Karpas-422 (cell line): ENCODE results near the gene GPR179. TPM values are rescaled to one million over a fixed set of nuclear protein-coding genes. Genes with fewer than 3 reads are reported as not detected.

Experiments used
- DNase-seq: peaks from one replicate; pipeline ENCODE4 v3.0.0-alpha.2; 2015
- H2AFZ ChIP-seq: fragments of 200-600 bp; sonication (generic); 2 replicates; pipeline ENCODE4 v1.6.1; 2014; ENCODE audit warnings: antibody characterized with exemption, low read length, mixed read lengths
- H3K27ac ChIP-seq: fragments of 200-600 bp; sonication (generic); 2 replicates; pipeline ENCODE4 v1.5.1; 2014; ENCODE audit warnings: mild to moderate bottlenecking, low read length, moderate library complexity
- H3K27me3 ChIP-seq: fragments of 200-600 bp; sonication (generic); 2 replicates; pipeline ENCODE4 v1.6.1; 2014; ENCODE audit warnings: low read length, mixed read lengths
- H3K36me3 ChIP-seq: fragments of 200-600 bp; sonication (generic); 2 replicates; pipeline ENCODE4 v1.6.1; 2014; ENCODE audit warnings: low read length, mixed read lengths; ENCODE audit not compliant: insufficient read depth
- H3K4me1 ChIP-seq: fragments of 200-600 bp; sonication (generic); 2 replicates; pipeline ENCODE4 v1.6.1; 2014; ENCODE audit warnings: mild to moderate bottlenecking, low read length, mixed read lengths
- H3K4me2 ChIP-seq: fragments of 200-600 bp; sonication (generic); 2 replicates; pipeline ENCODE4 v1.6.1; 2014; ENCODE audit warnings: low read length, low read depth, mild to moderate bottlenecking; ENCODE audit not compliant: poor library complexity, severe bottlenecking
- H3K4me3 ChIP-seq: fragments of 200-600 bp; sonication (generic); 2 replicates; pipeline ENCODE4 v1.5.1; 2014; ENCODE audit warnings: mild to moderate bottlenecking, antibody characterized with exemption, low read length, mixed read lengths
- H3K79me2 ChIP-seq: fragments of 200-600 bp; sonication (generic); 2 replicates; pipeline ENCODE4 v1.6.1; 2014; ENCODE audit warnings: mild to moderate bottlenecking, low read length, mixed read lengths
- H3K9ac ChIP-seq: fragments of 200-600 bp; sonication (generic); 2 replicates; pipeline ENCODE4 v1.6.0; 2014; ENCODE audit warnings: low read length
- H3K9me2 ChIP-seq: fragments of 200-600 bp; sonication (generic), shearing (Covaris generic); replicated peaks from 2 replicates; pipeline ENCODE4 v1.6.0; 2014; ENCODE audit warnings: mild to moderate bottlenecking, low read length, moderate library complexity; ENCODE audit not compliant: insufficient read depth
- H3K9me3 ChIP-seq: fragments of 300-700, 200-600 bp; sonication (generic); 2 replicates; pipeline ENCODE4 v1.6.1; 2014; ENCODE audit warnings: low read length, mixed read lengths
- H4K20me1 ChIP-seq: fragments of 200-600 bp; sonication (generic); 2 replicates; pipeline ENCODE4 v1.6.1; 2014; ENCODE audit warnings: mild to moderate bottlenecking, antibody characterized with exemption, low read length, low read depth; ENCODE audit not compliant: insufficient read depth
- total RNA-seq: library from RNA; depleted of rRNA; stranded (reverse); fragments of >200 nt; shearing (Covaris generic); gene quantifications from 2 replicates; pipeline ENCODE4 v1.2.3, GENCODE V29; 2014; ENCODE audit warnings: low replicate concordance

Gene GPR179
- total RNA-seq, 1 experiment from 2014 or later, result 0.04 TPM

- Histone ChIP-seq H4K20me1 (no peaks in the 10 kb centered on the region), H3K4me1 (no peaks in the 10 kb centered on the region), H3K4me3 (no peak overlapping the region), H3K79me2 (no peaks in the 10 kb centered on the region), H3K27ac (no peak overlapping the region), H3K4me2 (no peak overlapping the region), H3K36me3 (no peaks in the 10 kb centered on the region), H3K27me3 (no peaks in the 10 kb centered on the region), H3K9me2 (no peaks in the 10 kb centered on the region), H3K9me3 (no peaks in the 10 kb centered on the region), H3K9ac (no peak overlapping the region), H2AFZ (no peak overlapping the region)
- no peak for DNase-seq
Observed at GRCh38 chr17:38338535-38338934, 5.2 kb downstream of the GPR179 start.

DNA sequence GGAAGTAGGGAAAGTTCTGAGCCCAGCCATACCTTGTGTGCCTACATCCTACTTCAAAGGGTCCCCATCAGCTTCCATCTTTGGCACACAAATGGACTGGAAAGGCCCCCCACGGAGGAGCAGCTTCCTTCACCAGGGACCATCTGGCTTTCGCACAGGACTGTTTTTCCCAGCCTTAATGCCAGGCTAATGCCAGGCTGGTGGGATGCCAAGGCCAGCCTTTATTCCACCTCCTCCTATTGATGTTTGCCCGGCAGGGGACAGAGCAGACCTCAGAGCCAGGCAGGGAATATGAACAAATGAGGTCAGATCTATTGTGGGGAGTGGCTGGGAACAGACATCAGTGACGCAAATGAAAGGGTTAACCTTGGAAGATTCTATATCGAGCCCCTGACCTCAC lies 5.7 kb downstream of the GPR179 start:
- no peak for DNase-seq
- no peaks in the 10 kb centered on the region for H3K9me3 ChIP-seq
- H3K4me1 ChIP-seq, result no peaks in the 10 kb centered on the region

DNA sequence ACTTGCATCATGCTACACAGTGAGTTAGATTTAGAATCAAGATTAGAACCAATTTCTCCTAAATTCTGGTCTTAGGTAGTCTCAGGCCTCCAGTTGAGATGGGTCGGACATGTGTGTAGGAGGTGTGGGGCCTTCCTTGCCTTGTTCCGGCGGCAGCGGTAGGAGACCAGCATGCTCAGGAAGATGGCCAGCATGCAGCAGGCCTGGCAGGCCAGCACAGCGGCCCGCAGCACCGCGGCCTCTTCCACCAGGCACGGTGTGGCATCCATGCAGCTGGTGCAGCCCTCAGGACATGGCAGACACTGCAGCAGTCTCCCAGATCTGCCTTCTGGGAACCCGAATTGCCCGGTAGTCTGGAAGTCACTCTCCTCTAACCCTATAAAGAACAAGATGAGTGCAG lies 6.9 kb downstream of the GPR179 start:
- no peaks in the 10 kb centered on the region for H3K4me1 ChIP-seq
- H3K4me3 ChIP-seq, result no peak overlapping the region
- H3K4me2 ChIP-seq, result no peak overlapping the region
- no peak for DNase-seq
- no peaks in the 10 kb centered on the region for H3K9me2 ChIP-seq
- H3K79me2 ChIP-seq, result no peaks in the 10 kb centered on the region
- no peak overlapping the region for H2AFZ ChIP-seq
- H3K27ac ChIP-seq, result no peak overlapping the region
- H3K9ac ChIP-seq, result no peak overlapping the region
- no peaks in the 10 kb centered on the region for H3K9me3 ChIP-seq
- no peaks in the 10 kb centered on the region for H3K36me3 ChIP-seq
- no peaks in the 10 kb centered on the region for H3K27me3 ChIP-seq
- H4K20me1 ChIP-seq, result no peaks in the 10 kb centered on the region

More for the DNA sequence above, 5.7 kb downstream of the GPR179 start:
- Histone ChIP-seq H3K9ac (no peak overlapping the region), H3K4me2 (no peak overlapping the region), H3K4me3 (no peak overlapping the region), H3K27me3 (no peaks in the 10 kb centered on the region), H3K36me3 (no peaks in the 10 kb centered on the region), H2AFZ (no peak overlapping the region), H3K79me2 (no peaks in the 10 kb centered on the region), H4K20me1 (no peaks in the 10 kb centered on the region), H3K27ac (no peak overlapping the region), H3K9me2 (no peaks in the 10 kb centered on the region)

DNA sequence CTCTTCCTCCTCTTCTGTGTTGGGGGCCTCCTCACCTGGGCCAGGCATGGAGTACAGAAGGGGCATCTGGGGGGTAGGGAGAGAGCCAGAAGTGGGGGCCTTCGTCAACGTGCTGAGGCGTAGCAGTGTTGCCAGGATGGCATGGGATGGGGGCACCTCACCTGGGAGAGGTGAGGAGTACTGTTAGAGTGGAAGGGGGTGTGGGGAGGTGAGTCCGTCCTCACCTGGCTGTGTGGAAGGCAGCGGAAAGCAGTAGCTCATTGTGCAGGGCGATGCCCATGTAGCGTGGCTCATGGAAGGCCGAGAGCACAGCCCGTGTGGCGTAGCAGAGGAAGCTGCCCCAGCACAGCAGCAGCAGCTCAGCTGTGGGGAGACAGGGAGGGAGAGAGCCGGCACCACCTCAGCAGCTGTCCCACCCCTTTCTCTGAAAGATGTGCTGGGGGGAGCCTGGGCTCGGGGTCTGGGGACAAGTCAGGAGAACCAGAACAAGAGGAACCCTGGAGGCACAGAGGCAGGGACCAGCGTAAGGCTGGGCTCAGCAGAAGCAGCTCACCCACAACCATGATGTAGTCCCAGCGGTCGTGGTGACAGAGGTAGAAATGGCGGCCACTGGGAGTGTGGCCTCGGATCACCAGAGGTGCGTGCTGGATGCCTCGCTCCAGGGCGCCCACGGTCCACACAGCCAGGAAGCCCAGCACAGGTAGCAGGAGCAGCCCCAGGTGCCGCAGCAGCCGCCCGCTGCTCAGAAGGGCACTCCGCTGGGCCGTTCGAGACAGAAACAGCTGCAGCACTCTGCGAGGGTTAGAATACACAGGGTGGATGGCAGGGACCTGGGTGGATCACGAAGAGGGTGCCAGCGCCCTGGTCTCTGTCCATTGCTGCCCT lies 9.0 kb downstream of the GPR179 start:
- Histone ChIP-seq H3K36me3 (no peaks in the 10 kb centered on the region), H4K20me1 (no peaks in the 10 kb centered on the region), H3K27ac (no peak overlapping the region), H2AFZ (no peak overlapping the region), H3K4me2 (no peak overlapping the region), H3K4me3 (no peak overlapping the region), H3K79me2 (no peaks in the 10 kb centered on the region), H3K4me1 (no peaks in the 10 kb centered on the region), H3K9ac (no peak overlapping the region), H3K27me3 (no peaks in the 10 kb centered on the region), H3K9me3 (no peaks in the 10 kb centered on the region), H3K9me2 (no peaks in the 10 kb centered on the region)
- no peak for DNase-seq

- no peaks in the 10 kb centered on the region for H4K20me1 ChIP-seq
- no peaks in the 10 kb centered on the region for H3K9me3 ChIP-seq
- no peaks in the 10 kb centered on the region for H3K79me2 ChIP-seq
- no peak overlapping the region for H3K27ac ChIP-seq
- no peak overlapping the region for H3K4me3 ChIP-seq
- H3K4me1 ChIP-seq, result no peaks in the 10 kb centered on the region
- no peak overlapping the region for H2AFZ ChIP-seq
- no peak overlapping the region for H3K4me2 ChIP-seq
- H3K9ac ChIP-seq, result no peak overlapping the region
- DNase-seq, result peak; percentile 87
- no peaks in the 10 kb centered on the region for H3K9me2 ChIP-seq
- H3K27me3 ChIP-seq, result no peaks in the 10 kb centered on the region
- H3K36me3 ChIP-seq, result no peaks in the 10 kb centered on the region
Observed at GRCh38 chr17:38333635-38334295, 10.0 kb downstream of the GPR179 start.

- no peaks in the 10 kb centered on the region for H3K9me3 ChIP-seq
- H2AFZ ChIP-seq, result no peak overlapping the region
- H3K27me3 ChIP-seq, result no peaks in the 10 kb centered on the region
- no peak overlapping the region for H3K27ac ChIP-seq
- no peaks in the 10 kb centered on the region for H3K4me1 ChIP-seq
- no peak overlapping the region for H3K4me3 ChIP-seq
- H3K9me2 ChIP-seq, result no peaks in the 10 kb centered on the region
- H3K9ac ChIP-seq, result no peak overlapping the region
- H3K79me2 ChIP-seq, result no peaks in the 10 kb centered on the region
- H3K36me3 ChIP-seq, result no peaks in the 10 kb centered on the region
- no peak for DNase-seq
- H3K4me2 ChIP-seq, result no peak overlapping the region
- no peaks in the 10 kb centered on the region for H4K20me1 ChIP-seq
Observed at GRCh38 chr17:38332735-38333134, 11.0 kb downstream of the GPR179 start.

DNA sequence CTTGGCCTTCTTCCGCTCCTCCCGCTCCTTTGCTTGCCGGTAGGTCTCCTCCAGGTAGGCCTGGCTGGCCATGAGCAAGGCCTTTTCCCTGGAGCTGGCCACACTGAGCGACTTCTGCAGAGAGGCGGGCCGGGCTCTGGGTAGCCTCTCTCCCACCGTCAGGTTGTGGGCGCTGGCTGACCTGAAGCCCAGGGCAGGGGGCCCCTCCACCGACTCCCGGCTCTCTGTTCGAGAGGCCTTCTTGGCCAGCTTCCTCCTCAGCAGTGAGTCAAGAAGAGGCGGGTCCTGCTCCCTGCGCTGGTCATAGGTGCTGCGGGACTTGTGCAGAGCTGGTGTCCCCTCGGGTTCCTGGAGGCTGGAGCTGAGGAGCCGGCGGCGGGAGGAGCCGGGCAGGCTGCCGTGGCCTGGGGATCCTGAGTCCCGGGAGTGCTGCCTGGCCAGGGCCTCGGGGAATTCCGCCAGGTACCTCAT lies 12.8 kb downstream of the GPR179 start:
- H3K4me1 ChIP-seq, result peaks cover 5% of the 10 kb centered on the region
- no peak overlapping the region for H3K9ac ChIP-seq
- no peaks in the 10 kb centered on the region for H3K36me3 ChIP-seq
- no peak overlapping the region for H2AFZ ChIP-seq
- H3K79me2 ChIP-seq, result no peaks in the 10 kb centered on the region
- no peak overlapping the region for H3K27ac ChIP-seq
- H4K20me1 ChIP-seq, result no peaks in the 10 kb centered on the region
- no peak overlapping the region for H3K4me3 ChIP-seq
- no peaks in the 10 kb centered on the region; the same call in 1 of the 2 replicates for H3K27me3 ChIP-seq
- no peaks in the 10 kb centered on the region for H3K9me2 ChIP-seq
- no peaks in the 10 kb centered on the region for H3K9me3 ChIP-seq
- no peak overlapping the region for H3K4me2 ChIP-seq
- no peak for DNase-seq
